GM12878 (cell line): Measurements from ENCODE around the gene TRIM17. TPM values are rescaled to one million over a fixed set of nuclear protein-coding genes. Genes with fewer than 3 reads are reported as not detected.

ENCODE experiments used
- ATAC-seq: fragments of 200-7000 bp; cut with Tn5 transposase; 3 replicates; pipeline ENCODE4 v1.9.1; 2020; ENCODE audit warnings: mild to moderate bottlenecking, moderate library complexity
- BruUV-seq: library from RNA; stranded (reverse); fragments of 400-500 nt; replicated peaks from 2 replicates; lab custom pipeline; 2021; lab: Mats Ljungman, UMichigan
- CTCF ChIA-PET: fragments of 300-600 bp; sonication (Branson Sonifier 250); formaldehyde crosslinking; extraction: SDS; loops from one replicate; lab custom pipeline; 2021; ENCODE audit warnings: inconsistent platforms; lab: Yijun Ruan, JAX
- POLR2A ChIA-PET: fragments of 350-600 bp; formaldehyde crosslinking; extraction: SDS; loops from one replicate; lab custom pipeline; 2021; ENCODE audit warnings: inconsistent platforms; lab: Charles Lee
- RAD21 ChIA-PET: fragments of 300-600 bp; sonication (Branson Sonifier 250); formaldehyde crosslinking; loops from one replicate; lab custom pipeline; 2023; ENCODE audit warnings: antibody characterized with exemption; ENCODE audit not compliant: unreplicated experiment; lab: Charles Lee
- SMC1A ChIA-PET: fragments of 300-600 bp; sonication (Branson Sonifier 250); formaldehyde crosslinking; loops from one replicate; lab custom pipeline; 2023; ENCODE audit not compliant: unreplicated experiment, uncharacterized antibody; lab: Charles Lee
- DNase-seq: peaks from one replicate; pipeline ENCODE4 v3.0.0-alpha.2; 2011; ENCODE audit warnings: low read depth, low spot score
- FAIRE-seq: peaks from 3 replicates; lab custom pipeline; 2011; peaks lifted over from hg19 to GRCh38; lab: Jason Lieb, UNC
- H2AFZ ChIP-seq: 2 replicates; pipeline ENCODE4 v1.6.0; 2011; ENCODE audit warnings: low read depth, low read length, control low read depth; ENCODE audit not compliant: control insufficient read depth
- H3K27ac ChIP-seq: 2 replicates; pipeline ENCODE4 v1.5.1; 2011; ENCODE audit warnings: control low read depth; ENCODE audit not compliant: control insufficient read depth, insufficient read depth
- H3K27me3 ChIP-seq, 2 experiments: replicated peaks in 1 of 2; 2 replicates each; pipeline versions ENCODE4 v1.6.0 to v1.6.1; 2011; ENCODE audit warnings: low read length in 1 of 2; ENCODE audit not compliant: control insufficient read depth in 2 of 2, insufficient read depth in 2 of 2
- H3K36me3 ChIP-seq, 2 experiments: 2 replicates each; pipeline ENCODE4 v1.5.1; 2011; ENCODE audit warnings: low read length in 1 of 2; ENCODE audit not compliant: control insufficient read depth in 2 of 2, insufficient read depth in 2 of 2
- H3K4me1 ChIP-seq: 2 replicates; pipeline ENCODE4 v1.6.1; 2011; ENCODE audit warnings: mild to moderate bottlenecking, low read length, moderate library complexity, mixed read lengths; ENCODE audit not compliant: control insufficient read depth, insufficient read depth
- H3K4me2 ChIP-seq: 2 replicates; pipeline ENCODE4 v1.6.0; 2011; ENCODE audit warnings: control low read depth; ENCODE audit not compliant: control insufficient read depth, insufficient read depth
- H3K4me3 ChIP-seq: fragments of 200-600 bp; sonication (generic); 2 replicates; pipeline ENCODE4 v1.5.1; 2016
- H3K79me2 ChIP-seq: 2 replicates; pipeline ENCODE4 v1.6.0; 2011; ENCODE audit warnings: low read length; ENCODE audit not compliant: control insufficient read depth, insufficient read depth
- H3K9ac ChIP-seq: 2 replicates; pipeline ENCODE4 v1.8.0; 2011; ENCODE audit warnings: low read length, control low read depth, mixed read lengths; ENCODE audit not compliant: control insufficient read depth, insufficient read depth
- H3K9me3 ChIP-seq: replicated peaks from 3 replicates; pipeline ENCODE4 v1.5.1; 2011; ENCODE audit warnings: mild to moderate bottlenecking, low read length; ENCODE audit not compliant: control insufficient read depth, insufficient read depth
- H4K20me1 ChIP-seq: 2 replicates; pipeline ENCODE4 v1.6.0; 2011; ENCODE audit not compliant: control insufficient read depth, insufficient read depth
- CREM ChIP-seq: IDR thresholded peaks from 2 replicates; pipeline ENCODE4 v1.6.1; 2014; ENCODE audit warnings: antibody characterized with exemption, low read depth
- ELK1 ChIP-seq: IDR thresholded peaks from 2 replicates; pipeline ENCODE4 v1.6.1; 2012; ENCODE audit warnings: low read depth, low read length, improper control_type of control experiment
- HDAC2 ChIP-seq: fragments of 200-600 bp; sonication (generic); IDR thresholded peaks from 2 replicates; pipeline ENCODE4 v1.6.1; 2017
- IRF4 ChIP-seq: IDR thresholded peaks from 2 replicates; pipeline ENCODE4 v1.6.1; 2011; ENCODE audit warnings: low read depth, low read length
- MEF2A ChIP-seq: IDR thresholded peaks from 2 replicates; pipeline ENCODE4 v1.6.1; 2011; ENCODE audit warnings: low read depth, mild to moderate bottlenecking, low read length, moderate library complexity; ENCODE audit not compliant: insufficient read depth
- NFXL1 ChIP-seq: fragments of 450-650 bp; IDR thresholded peaks from 2 replicates; pipeline ENCODE4 v1.6.1; 2017; ENCODE audit warnings: antibody characterized with exemption, mild to moderate bottlenecking, borderline replicate concordance
- NKRF ChIP-seq: fragments of 450-650 bp; conservative IDR thresholded peaks from 2 replicates; pipeline ENCODE4 v1.6.1; 2017; ENCODE audit warnings: mild to moderate bottlenecking, moderate library complexity
- NR2C1 ChIP-seq: fragments of 450-650 bp; IDR thresholded peaks from 2 replicates; pipeline ENCODE4 v1.6.1; 2017; ENCODE audit warnings: antibody characterized with exemption, mild to moderate bottlenecking, moderate library complexity
- NR2F1 ChIP-seq: fragments of 450-650 bp; conservative IDR thresholded peaks from 2 replicates; pipeline ENCODE4 v1.6.1; 2017; ENCODE audit warnings: mild to moderate bottlenecking
- PML ChIP-seq: IDR thresholded peaks from 2 replicates; pipeline ENCODE4 v1.6.1; 2012; ENCODE audit warnings: low read length, inconsistent platforms
- SMARCA5 ChIP-seq: fragments of 450-650 bp; IDR thresholded peaks from 2 replicates; pipeline ENCODE4 v1.6.1; 2017; ENCODE audit warnings: mild to moderate bottlenecking
- SREBF2 ChIP-seq: IDR thresholded peaks from 2 replicates; pipeline ENCODE4 v1.6.1; 2012; ENCODE audit warnings: mild to moderate bottlenecking, low read length
- STAT1 ChIP-seq: fragments of 450-650 bp; conservative IDR thresholded peaks from 2 replicates; pipeline ENCODE4 v1.6.1; 2014; ENCODE audit warnings: antibody characterized with exemption, mild to moderate bottlenecking
- USF1 ChIP-seq: IDR thresholded peaks from 2 replicates; pipeline ENCODE4 v1.6.1; 2011; ENCODE audit warnings: borderline replicate concordance, low read depth, mild to moderate bottlenecking, moderate library complexity, mixed read lengths, low read length; ENCODE audit not compliant: insufficient read depth; ENCODE audit errors: extremely low read length
- WGBS: methylation state at CpG from one replicate; pipeline ENCODE4 v1.1.6; 2016; ENCODE audit warnings: low lambda C conversion rate; ENCODE audit not compliant: insufficient replicate concordance, insufficient coverage; ENCODE audit errors: missing lambda C conversion rate; 5-methylcytosine and 5-hydroxymethylcytosine counted together
- in situ Hi-C: fragments of 300-500 bp; cut with MboI; formaldehyde crosslinking; loops from 9 replicates; pipeline ENCODE4 v1.14.3; 2018; ENCODE audit warnings: mixed read lengths
- intact Hi-C: fragments of 100-400 bp; cut with micrococcal nuclease; formaldehyde crosslinking; loops from one replicate; pipeline ENCODE4 v1.14.2; 2022; ENCODE audit not compliant: unreplicated experiment
- polyA plus RNA-seq, 11 experiments: library from polyadenylated mRNA; depleted of rRNA in 4 of 11; unstranded in 6 of 11; stranded (reverse) in 5 of 11; fragments of >200 nt; fragmentation: Nextera tagmentation in 4 of 11; fragmentation: Illumina TruSeq in 1 of 11; extraction: Ambion mirVana in 4 of 11; extraction: Trizol in 1 of 11; gene quantifications; 1 replicate in 1 of 11; 2 replicates in 10 of 11; pipeline versions ENCODE4 v1.2.1 to v1.2.3, GENCODE V29; 2011 to 2016; ENCODE audit warnings: inconsistent platforms in 2 of 11, missing spikeins in 2 of 11, low read depth in 1 of 11
- total RNA-seq, 4 experiments: library from RNA; depleted of rRNA in 3 of 4; stranded (reverse); fragments of >200 nt in 3 of 4; fragmentation: Illumina TruSeq in 1 of 4; extraction: Trizol in 1 of 4; gene quantifications; 2 replicates each; pipeline versions ENCODE4 v1.2.1 to v1.2.3, GENCODE V29; 2013 to 2021

TRIM17 gene
- total and polyA plus RNA-seq, 10 of the 15 experiments (the other 5 are each of a cell fraction or from before 2014, with no cell fraction given): 0.16 to 0.32 TPM; not detected in 8

- ChIA-PET POLR2A (no interaction called here), CTCF (no interaction called here)
- no TSS peak for BruUV-seq
These were observed 30.2 kb upstream of the TRIM17 start for GRCh38 chr1:228446852-228447251.

More at GRCh38 chr1:228446852-228447251, 30.2 kb upstream of the TRIM17 start:
- no peak overlapping the region for H3K4me3 ChIP-seq
- H3K9ac ChIP-seq: no peak overlapping the region
- peaks cover 2 to 8% of the 10 kb centered on the region in 2 experiments; a peak in 3 of 4 replicates for H3K27me3 ChIP-seq
- no peaks in the 10 kb centered on the region for H3K36me3 ChIP-seq
- ChIA-PET RAD21 (no interaction called here), SMC1A (no interaction called here)
- in situ Hi-C loops: no loop called here
- ATAC-seq (no peak), FAIRE-seq (no peak), DNase-seq (no peak)
- no peak overlapping the region for H3K4me2 ChIP-seq
- H3K9me3 ChIP-seq: no peaks in the 10 kb centered on the region
- no peak overlapping the region for H2AFZ ChIP-seq
- WGBS: 88% methylated on average over 15 of the region's 15 CpGs
- H4K20me1 ChIP-seq: no peaks in the 10 kb centered on the region
- no peaks in the 10 kb centered on the region; the same call in 1 of the 2 replicates for H3K4me1 ChIP-seq
- TF ChIP-seq SREBF2: no peak
- TF ChIP-seq STAT1: no peak
- TF ChIP-seq NR2F1: no peak
- no peak for TF ChIP-seq NR2C1
- TF ChIP-seq PML: no peak
- TF ChIP-seq CREM: no peak
- TF ChIP-seq NFXL1: no peak
- no peak for TF ChIP-seq HDAC2
- no peak for TF ChIP-seq USF1
- no peak for TF ChIP-seq NKRF
- TF ChIP-seq ELK1: no peak
- no peak for TF ChIP-seq MEF2A
- no peak for TF ChIP-seq SMARCA5
- TF ChIP-seq IRF4: no peak
- TF ChIP-seq, all 136 proteins: peak for 0
- intact Hi-C loops: no loop called here
- Histone ChIP-seq H3K79me2 (no peaks in the 10 kb centered on the region), H3K27ac (no peak overlapping the region)
